Left lung (tissue), 10 donors: ENCODE results near the gene FRMD1. TPM values are rescaled to one million over a fixed set of nuclear protein-coding genes. Genes with fewer than 3 reads are reported as not detected.

Experiments
- ATAC-seq: fragments of 200-7000 bp; cut with Tn5 transposase; one replicate; pipeline ENCODE4 v1.9.1; 2020; ENCODE audit warnings: moderate library complexity
- DNase-seq, 4 donors: peaks; one replicate each; pipeline ENCODE4 v3.0.0-alpha.2; 2013 to 2020
- H3K27ac ChIP-seq, 2 donors: fragments of 200-600 bp; sonication (generic) in 1 of 2; one replicate each; pipeline versions ENCODE4 v1.5.0 to v1.8.0; 2020 to 2021
- H3K27me3 ChIP-seq, 2 donors: fragments of 200-600 bp; sonication (generic) in 1 of 2; one replicate each; pipeline versions ENCODE4 v1.5.0 to v1.8.0; 2020 to 2021
- H3K36me3 ChIP-seq, 2 donors: fragments of 200-600 bp; sonication (generic) in 1 of 2; one replicate each; pipeline versions ENCODE4 v1.5.0 to v1.8.0; 2020 to 2021
- H3K4me1 ChIP-seq, 2 donors: fragments of 200-600 bp; one replicate each; pipeline ENCODE4 v1.8.0; 2021
- H3K4me3 ChIP-seq, 2 donors: fragments of 200-600 bp; sonication (generic) in 1 of 2; one replicate each; pipeline versions ENCODE4 v1.5.0 to v1.8.0; 2020 to 2021; ENCODE audit warnings: mild to moderate bottlenecking in 1 of 2
- H3K9me3 ChIP-seq, 2 donors: fragments of 200-600 bp; sonication (generic) in 1 of 2; one replicate each; pipeline versions ENCODE4 v1.5.0 to v1.8.0; 2020 to 2021
- CTCF ChIP-seq, 2 donors: fragments of 200-600 bp; sonication (generic) in 1 of 2; IDR thresholded peaks; one replicate each; pipeline versions ENCODE4 v1.5.0 to v1.8.0; 2021; ENCODE audit warnings: antibody characterized with exemption in 2 of 2
- intact Hi-C, 2 donors: fragments of 100-400 bp; cut with DNase I; formaldehyde crosslinking; loops; one replicate each; pipeline versions ENCODE4 v1.11.2 to v1.14.2; 2022
- polyA plus RNA-seq, 6 donors: library from polyadenylated mRNA; unstranded; fragments of 120-200 nt; gene quantifications; one replicate each; pipeline ENCODE4 v1.2.1, GENCODE V29; 2013; ENCODE audit not compliant: insufficient read length in 6 of 6
- total RNA-seq, 2 donors: library from RNA; stranded (reverse); fragmentation: NEBNext Ultra II Directional; extraction: Animal tissue kit (Norgen Biotek cat#: 25700); gene quantifications; one replicate each; pipeline ENCODE4 v1.2.1, GENCODE V29; 2021
- donor health status: DM: no; HTN: yes; CAD: no.
- donor health status: DM: no; HTN: no; CAD: no.

Gene FRMD1
- total and polyA plus RNA-seq, 8 donors: 3.4 to 7.2 (median 6.0) TPM; not detected in 2

- Histone ChIP-seq H3K36me3 (no peaks in the 10 kb centered on the region), H3K27me3 (no peaks in the 10 kb centered on the region), H3K9me3 (no peaks in the 10 kb centered on the region), H3K27ac (no peak overlapping the region), H3K4me1 (no peaks in the 10 kb centered on the region), H3K4me3 (no peak overlapping the region)
- DNase-seq: no peak
- ATAC-seq: no peak
- TF ChIP-seq CTCF (IDR thresholded peaks at IDR 0.05): peak in 1 of 2 donors; percentile 18
- intact Hi-C loops: no loop called here
Observed at GRCh38 chr6:168117942-168118341, 38.9 kb upstream of the FRMD1 start.

GRCh38 chr6:168116975-168117899 lies 38.2 kb upstream of the FRMD1 start:
- no peaks in the 10 kb centered on the region for H3K9me3 ChIP-seq
- ATAC-seq: no peak
- intact Hi-C loops: no loop called here
- no peak overlapping the region for H3K4me3 ChIP-seq
- H3K27me3 ChIP-seq: no peaks in the 10 kb centered on the region
- no peak for TF ChIP-seq CTCF (IDR thresholded peaks at IDR 0.05)
- H3K4me1 ChIP-seq: no peaks in the 10 kb centered on the region
- peak in 1 of 4 donors; percentile 26 for DNase-seq
- no peak overlapping the region for H3K27ac ChIP-seq
- no peaks in the 10 kb centered on the region for H3K36me3 ChIP-seq

- no peak for TF ChIP-seq CTCF (IDR thresholded peaks at IDR 0.05)
- Histone ChIP-seq H3K9me3 (no peaks in the 10 kb centered on the region), H3K36me3 (no peaks in the 10 kb centered on the region), H3K27ac (no peak overlapping the region), H3K4me3 (no peak overlapping the region), H3K27me3 (no peaks in the 10 kb centered on the region), H3K4me1 (no peaks in the 10 kb centered on the region)
- DNase-seq (no peak), ATAC-seq (no peak)
- intact Hi-C loops: no loop called here
Observed at GRCh38 chr6:168116438-168116974, 37.5 kb upstream of the FRMD1 start.

GRCh38 chr6:168115748-168116437 lies 36.9 kb upstream of the FRMD1 start:
- no peak for ATAC-seq

More at GRCh38 chr6:168115748-168116437, 36.9 kb upstream of the FRMD1 start:
- Histone ChIP-seq H3K36me3 (no peaks in the 10 kb centered on the region), H3K4me3 (no peak overlapping the region), H3K27me3 (no peaks in the 10 kb centered on the region), H3K9me3 (no peaks in the 10 kb centered on the region), H3K27ac (no peak overlapping the region), H3K4me1 (no peaks in the 10 kb centered on the region)
- intact Hi-C loops: no loop called here
- no peak for TF ChIP-seq CTCF (IDR thresholded peaks at IDR 0.05)
- no peak for DNase-seq
